ENCODE results near the gene PIAS2.
"Not testable (repeated sequence)": the region's sequence is repeated elsewhere in the genome, so short reads cannot be mapped to it uniquely, and the experiment has no call there.

The PIAS2 gene

GRCh38 chr18:46909497-46909896, 7.8 kb downstream of the PIAS2 start:
- no peak for DNase-seq (ENCODE audit: low read depth in 2 of 2, low spot score in 1 of 2)

DNA sequence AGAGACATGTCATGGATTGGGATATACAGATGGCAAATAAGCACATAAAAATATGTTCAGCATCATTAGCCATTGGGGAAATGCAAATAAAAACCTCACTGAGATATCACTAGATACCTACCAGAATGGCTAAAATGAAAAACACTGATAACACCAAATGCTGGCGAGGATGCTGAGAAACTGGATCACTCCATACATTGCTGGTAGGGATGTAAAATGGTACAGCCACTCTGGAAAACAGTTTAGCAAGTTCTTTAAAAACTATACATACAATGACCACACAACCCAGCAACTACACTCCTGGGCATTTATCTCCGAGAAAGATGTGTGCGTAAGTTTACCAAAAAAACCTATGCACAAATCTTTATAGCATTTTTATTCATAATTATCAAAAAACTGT, 13.9 kb downstream of the PIAS2 start:
- DNase-seq (ENCODE audit: low read depth in 2 of 2, low spot score in 1 of 2), result no peak

DNA sequence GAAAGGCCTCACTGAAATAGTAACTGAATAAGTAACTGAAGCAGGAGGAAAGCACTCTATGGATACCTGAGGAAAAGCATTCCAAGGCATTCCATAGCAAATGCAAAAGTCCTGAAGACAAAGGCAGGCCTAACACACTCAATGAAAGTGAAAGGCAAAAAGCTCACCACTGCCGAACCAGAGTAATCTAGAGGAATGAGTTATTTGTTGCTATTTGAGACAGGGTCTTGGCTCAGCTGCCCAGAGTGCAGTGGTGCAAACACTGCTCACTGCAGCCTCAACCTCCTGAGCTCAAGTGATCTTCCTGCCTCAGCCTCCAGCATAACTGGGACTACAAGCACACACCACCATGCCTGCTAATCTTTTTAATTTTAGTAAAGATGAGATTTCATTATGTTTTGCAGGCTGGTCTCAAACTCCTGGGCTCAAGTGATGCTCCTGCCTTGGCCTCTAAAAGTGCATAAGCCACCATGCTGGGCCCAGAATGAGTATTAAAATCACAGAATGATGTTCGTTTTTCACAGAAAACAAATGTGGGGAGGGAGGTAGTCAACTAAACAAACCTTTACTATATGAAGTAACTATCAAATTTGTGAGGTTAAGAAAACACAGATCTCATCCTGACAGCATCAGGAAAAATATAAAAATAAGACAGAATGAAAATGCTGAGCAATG, 17.9 kb downstream of the PIAS2 start:
- DNase-seq (ENCODE audit: low read depth in 2 of 2, low spot score in 1 of 2), result no peak

DNA sequence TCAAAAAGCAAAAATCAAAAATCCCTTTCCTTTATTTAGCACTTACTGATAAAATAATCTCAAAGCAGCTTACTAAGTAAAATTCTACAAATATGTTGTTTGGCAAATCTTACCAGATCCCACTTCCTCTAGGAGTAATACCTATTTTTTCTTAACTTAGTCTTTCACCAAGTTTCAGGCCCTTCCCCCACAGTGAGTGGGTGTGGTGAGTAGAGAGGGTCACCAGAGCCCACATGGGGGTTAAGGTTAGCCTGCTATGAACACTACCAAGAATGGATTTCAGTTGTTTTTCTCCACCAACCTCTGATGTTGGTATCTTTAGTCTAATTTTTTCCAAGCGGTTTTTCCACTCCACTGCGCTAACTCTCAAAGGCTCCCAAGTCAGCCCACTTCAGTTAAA, 23.2 kb downstream of the PIAS2 start:
- no peak for DNase-seq (ENCODE audit: low read depth in 2 of 2, low spot score in 1 of 2)

- no peak for DNase-seq (ENCODE audit: low read depth in 2 of 2, low spot score in 1 of 2)
Observed at GRCh38 chr18:46893360-46893759, 23.9 kb downstream of the PIAS2 start.

- no peak for DNase-seq (ENCODE audit: low read depth in 2 of 2, low spot score in 1 of 2)
Observed at GRCh38 chr18:46892842-46893241, 24.5 kb downstream of the PIAS2 start.

GRCh38 chr18:46891742-46892214, 25.5 kb downstream of the PIAS2 start:
- no peak for DNase-seq (ENCODE audit: low read depth in 2 of 2, low spot score in 1 of 2)

DNA sequence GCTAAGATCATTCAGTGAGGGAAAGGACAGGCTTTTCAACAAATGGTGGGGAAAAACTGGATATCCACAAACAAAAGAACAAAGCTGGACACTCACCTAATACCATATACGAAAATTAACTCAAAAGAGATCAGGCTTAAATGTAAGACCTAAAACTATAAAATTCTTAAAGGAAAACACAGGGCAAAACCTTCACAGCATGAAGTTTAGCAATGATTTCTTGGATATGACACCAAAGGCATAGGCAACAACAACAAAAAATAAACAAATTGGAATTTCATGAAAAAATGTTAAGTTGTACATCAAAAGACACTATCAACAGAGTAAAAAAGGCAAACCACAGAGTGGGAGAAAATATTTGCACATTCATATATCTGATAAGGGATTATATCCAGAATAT, 28.3 kb downstream of the PIAS2 start:
- no peak for DNase-seq (ENCODE audit: low read depth in 2 of 2, low spot score in 1 of 2)

- DNase-seq (ENCODE audit: low read depth in 2 of 2, low spot score in 1 of 2), result no peak
Observed at GRCh38 chr18:46886893-46887292, 30.4 kb downstream of the PIAS2 start.

- no peak for DNase-seq (ENCODE audit: low read depth in 2 of 2, low spot score in 1 of 2)
Observed at GRCh38 chr18:46883180-46883579, 34.1 kb downstream of the PIAS2 start.

- no peak for DNase-seq (ENCODE audit: low read depth in 2 of 2, low spot score in 1 of 2)
Observed at GRCh38 chr18:46877329-46877987, 39.8 kb downstream of the PIAS2 start.

DNA sequence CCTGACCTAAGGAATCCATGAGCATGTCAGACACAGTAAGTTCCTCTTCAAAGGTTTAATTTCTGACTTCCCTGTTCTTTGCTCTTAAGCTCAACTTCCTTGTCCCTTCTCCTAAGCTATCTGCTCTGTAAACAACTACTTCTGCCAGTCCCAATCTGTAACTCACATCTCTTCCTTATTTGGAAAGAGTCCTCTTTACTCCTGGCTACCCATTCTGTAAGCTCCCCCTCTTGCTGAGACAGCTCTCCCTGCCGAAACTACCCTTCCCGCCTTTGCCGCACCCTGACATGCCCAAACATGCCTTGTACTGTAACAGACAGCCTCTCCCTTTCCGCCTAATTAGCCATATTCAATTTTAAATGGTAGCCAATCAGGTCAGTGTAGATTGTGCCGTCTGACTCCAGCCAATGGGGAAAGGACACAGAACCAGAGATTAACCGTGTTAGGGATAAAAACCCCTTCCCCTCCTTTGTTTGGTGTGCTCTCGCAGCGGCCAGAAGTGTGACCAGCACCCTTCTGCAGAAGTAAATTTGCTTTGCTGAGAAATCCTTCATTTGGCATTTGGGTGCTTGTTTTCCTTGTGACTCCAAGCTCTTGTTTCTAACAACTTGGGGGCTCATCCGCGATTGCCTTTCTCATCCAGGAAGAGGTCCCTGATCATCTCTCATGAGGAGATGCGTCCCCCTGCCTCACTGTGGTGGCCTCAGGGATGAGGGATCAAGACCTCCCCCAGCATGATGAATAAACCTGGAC, 49.0 kb downstream of the PIAS2 start:
- no peak for DNase-seq (ENCODE audit: low read depth in 2 of 2, low spot score in 1 of 2)

DNA sequence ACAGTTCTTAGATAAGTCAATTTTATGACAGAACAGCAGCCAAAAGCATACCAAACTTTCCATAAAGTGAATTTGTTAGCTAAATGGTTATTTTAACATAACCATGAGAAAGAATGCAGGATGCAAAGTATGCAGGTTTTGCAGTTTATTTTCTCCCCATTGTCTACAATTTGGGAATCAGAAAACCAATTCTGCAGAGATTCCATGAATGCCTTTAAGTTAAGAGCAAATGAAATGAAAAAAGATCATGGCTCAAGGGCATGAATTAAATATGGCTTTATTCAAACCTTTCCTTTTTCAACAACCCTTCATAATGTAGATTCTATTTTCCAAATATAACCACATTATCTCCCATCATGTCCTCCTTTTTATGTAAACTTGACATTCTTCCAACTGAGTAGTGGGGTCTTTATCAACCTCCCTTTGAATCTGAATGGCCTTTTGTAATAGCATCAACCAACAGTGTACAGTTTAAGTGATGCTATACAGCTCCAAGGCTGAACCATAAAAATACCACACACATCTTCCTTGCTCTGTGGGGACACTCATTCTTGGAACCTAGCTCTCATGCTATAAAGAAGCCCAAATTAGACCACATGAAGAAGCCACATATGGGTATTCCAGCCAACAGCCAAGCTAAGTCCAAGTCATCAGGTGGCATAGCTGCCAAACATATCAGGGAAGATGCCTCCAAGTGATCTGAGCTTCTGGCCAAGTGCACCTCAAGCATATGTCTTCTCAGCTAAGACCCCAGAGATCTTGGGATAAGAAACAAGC, 49.8 kb downstream of the PIAS2 start:
- DNase-seq (ENCODE audit: low read depth in 2 of 2, low spot score in 1 of 2), result no peak

DNA sequence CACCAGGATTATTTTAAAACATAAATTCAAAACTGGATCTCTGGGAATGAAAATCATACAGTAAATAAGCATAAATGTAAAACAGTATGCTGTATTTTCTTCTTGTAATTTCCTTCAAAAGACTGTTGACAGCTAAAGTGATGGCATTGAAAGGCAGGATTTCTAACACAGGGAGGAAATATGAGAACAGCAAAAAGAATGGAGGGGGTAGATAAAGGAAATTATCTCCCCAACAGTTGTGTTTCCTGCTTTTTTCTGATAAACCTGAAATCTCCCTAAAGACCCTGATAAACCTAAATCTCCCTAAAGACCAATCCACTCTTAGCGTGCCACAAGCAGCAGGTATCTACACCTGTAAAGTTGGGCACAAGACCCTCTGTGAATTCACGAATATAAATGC, 50.8 kb downstream of the PIAS2 start:
- DNase-seq (ENCODE audit: low read depth in 2 of 2, low spot score in 1 of 2), result no peak

DNA sequence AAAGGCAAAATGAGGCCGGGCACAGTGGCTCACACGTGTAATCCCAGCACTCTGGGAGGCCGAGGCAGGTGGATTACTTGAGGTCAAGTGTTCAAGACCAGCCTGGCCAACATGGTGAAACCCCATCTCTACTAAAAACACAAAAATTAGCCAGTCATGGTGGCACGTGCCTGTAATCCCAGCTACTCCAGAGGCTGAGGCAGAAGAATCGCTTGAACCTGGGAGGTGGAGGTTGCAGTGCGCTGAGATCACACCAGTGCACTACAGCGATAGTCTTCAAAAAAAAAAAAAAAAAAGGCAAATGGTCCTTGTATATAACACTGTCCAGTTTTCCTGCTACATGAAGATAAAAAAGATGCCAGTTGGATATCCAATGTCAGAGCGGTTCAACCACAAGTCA, 52.1 kb downstream of the PIAS2 start:
- DNase-seq (ENCODE audit: low read depth in 2 of 2, low spot score in 1 of 2), result not testable (repeated sequence)

- no peak for DNase-seq (ENCODE audit: low read depth in 2 of 2, low spot score in 1 of 2)
Observed at GRCh38 chr18:46859855-46860254, 57.5 kb downstream of the PIAS2 start.

GRCh38 chr18:46858290-46858689, 59.0 kb downstream of the PIAS2 start:
- no peak for DNase-seq (ENCODE audit: low read depth in 2 of 2, low spot score in 1 of 2)

- no peak for DNase-seq (ENCODE audit: low read depth in 2 of 2, low spot score in 1 of 2)
Observed at GRCh38 chr18:46856973-46857372, 60.3 kb downstream of the PIAS2 start.

DNA sequence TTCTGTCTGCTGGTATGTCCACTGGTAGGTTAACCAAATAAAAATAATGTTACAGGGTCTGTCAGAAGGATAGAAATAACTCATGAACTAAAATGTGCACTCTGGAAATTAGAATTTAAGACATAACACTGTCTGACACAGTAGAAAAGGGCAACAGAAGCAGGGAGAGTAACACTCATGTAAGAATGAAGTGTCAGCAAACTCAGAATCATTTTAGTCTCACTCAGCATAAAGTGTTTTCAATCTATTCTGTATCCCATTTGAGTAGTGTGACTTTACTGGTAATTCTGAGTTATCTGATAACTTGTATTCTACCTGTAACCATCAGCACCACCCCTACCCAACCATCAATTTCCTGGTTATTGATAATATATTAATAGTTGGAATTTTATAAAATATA, 68.3 kb downstream of the PIAS2 start:
- no peak for DNase-seq (ENCODE audit: low read depth in 2 of 2, low spot score in 1 of 2)

DNA sequence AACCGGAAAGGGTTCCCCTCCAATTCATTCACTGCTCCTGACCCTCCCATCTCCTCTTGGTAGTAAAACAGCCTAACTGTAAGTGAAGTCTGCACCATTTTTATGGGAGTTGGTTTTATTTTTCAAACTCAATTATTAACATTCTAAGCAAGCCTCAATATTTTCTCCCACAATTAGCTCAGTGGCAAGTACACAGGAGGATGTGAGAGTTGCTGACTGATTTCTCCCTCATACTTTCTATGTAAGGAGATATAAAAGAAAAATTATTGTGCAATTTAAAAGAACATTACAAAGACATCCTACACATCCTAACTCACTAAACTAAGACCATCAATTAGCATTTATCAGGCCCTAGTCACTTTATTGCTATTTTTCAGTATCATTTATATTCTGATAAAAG, 73.9 kb downstream of the PIAS2 start:
- no peak for DNase-seq (ENCODE audit: low read depth in 2 of 2, low spot score in 1 of 2)

GRCh38 chr18:46842583-46842982, 74.7 kb downstream of the PIAS2 start:
- no peak for DNase-seq (ENCODE audit: low read depth in 2 of 2, low spot score in 1 of 2)
